NB4 (cell line): ENCODE measurements around the gene OPCML.

Source experiments
- DNase-seq: peaks from one replicate; pipeline ENCODE4 v3.0.0; 2010; ENCODE audit warnings: low read depth
- H3K4me3 ChIP-seq: one replicate; pipeline ENCODE4 v1.5.1; 2011; ENCODE audit warnings: mild to moderate bottlenecking, low read depth, low read length, moderate library complexity
- CTCF ChIP-seq: IDR thresholded peaks from one replicate; pipeline ENCODE4 v1.5.1; 2012; ENCODE audit warnings: low read depth, low read length
- MYC ChIP-seq: IDR thresholded peaks from 2 replicates; pipeline ENCODE4 v1.6.1; 2011; ENCODE audit warnings: low read depth, low read length
- POLR2A ChIP-seq: IDR thresholded peaks from 2 replicates; pipeline ENCODE4 v1.6.1; 2011; ENCODE audit warnings: mild to moderate bottlenecking; ENCODE audit not compliant: insufficient read length; ENCODE audit errors: extremely low read depth
- TF ChIP-seq, protein P1 (sequence below): IDR thresholded peaks from 2 replicates; pipeline ENCODE4 v1.6.1; 2011; ENCODE audit warnings: low read depth, low read length

Gene OPCML

GRCh38 chr11:133492895-133493294, 39.4 kb downstream of the OPCML start:
- DNase-seq, result no peak
- TF ChIP-seq, protein P1, sequence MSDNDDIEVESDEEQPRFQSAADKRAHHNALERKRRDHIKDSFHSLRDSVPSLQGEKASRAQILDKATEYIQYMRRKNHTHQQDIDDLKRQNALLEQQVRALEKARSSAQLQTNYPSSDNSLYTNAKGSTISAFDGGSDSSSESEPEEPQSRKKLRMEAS, result no peak
- TF ChIP-seq POLR2A (no peak), MYC (no peak), CTCF (no peak)
- no peak overlapping the region for H3K4me3 ChIP-seq

DNA sequence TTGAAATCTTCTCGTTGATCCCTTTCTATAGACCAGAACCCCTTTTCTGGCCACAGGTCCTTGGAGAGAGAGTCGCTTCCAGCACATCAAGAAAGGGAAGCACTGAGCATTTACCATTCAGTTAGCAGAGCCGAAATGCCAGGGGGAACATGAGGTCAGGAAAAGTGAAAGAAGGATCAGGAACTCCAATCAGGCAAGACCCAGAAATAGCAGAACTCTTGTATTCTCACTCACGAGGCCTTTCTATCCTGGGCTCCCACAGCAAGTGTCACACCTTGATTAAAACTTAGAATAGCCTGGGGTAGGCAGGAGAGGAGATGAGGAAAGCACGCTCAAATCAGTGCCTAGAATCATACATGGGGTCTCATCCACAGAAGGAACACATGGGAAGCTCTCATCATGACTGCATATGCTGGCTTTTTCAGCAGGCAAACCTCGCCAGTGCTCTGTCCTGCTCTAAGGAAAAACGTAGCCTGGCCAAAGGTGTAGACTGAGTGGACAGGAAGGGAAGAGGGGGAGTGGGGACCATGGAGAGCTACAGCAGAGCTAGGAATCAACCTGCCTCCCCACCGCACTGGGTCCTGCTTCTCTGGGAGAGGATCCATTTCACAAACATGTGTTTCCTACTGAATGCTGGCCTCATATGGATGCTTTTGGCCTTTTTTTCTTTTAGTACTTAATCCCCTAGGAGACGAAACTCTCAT, 40.5 kb downstream of the OPCML start:
- TF ChIP-seq POLR2A (no peak), CTCF (no peak), MYC (no peak)
- TF ChIP-seq, protein P1, result no peak
- no peak overlapping the region for H3K4me3 ChIP-seq

DNA sequence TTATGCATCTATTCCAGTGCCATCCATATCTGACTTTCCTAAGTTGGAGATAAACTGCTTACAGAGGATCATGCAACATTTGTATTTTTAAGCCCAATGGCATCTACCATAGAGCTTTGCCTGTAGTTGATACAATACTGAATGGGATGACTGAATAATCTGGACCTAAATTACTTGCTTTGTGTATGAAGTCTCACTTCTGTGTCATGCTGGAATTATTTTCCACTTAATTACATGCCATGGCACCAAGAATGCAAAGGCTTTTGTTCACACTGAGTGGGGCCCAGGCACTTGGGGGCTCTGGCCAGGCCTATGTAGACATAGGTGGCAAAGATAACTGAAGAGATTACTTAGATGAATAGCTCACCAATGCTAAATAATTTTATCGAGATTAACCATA, 51.6 kb downstream of the OPCML start:
- TF ChIP-seq CTCF (no peak), MYC (no peak), POLR2A (no peak)
- TF ChIP-seq, protein P1, result no peak
- DNase-seq, result no peak

More for the DNA sequence above, 40.5 kb downstream of the OPCML start:
- no peak for DNase-seq

DNA sequence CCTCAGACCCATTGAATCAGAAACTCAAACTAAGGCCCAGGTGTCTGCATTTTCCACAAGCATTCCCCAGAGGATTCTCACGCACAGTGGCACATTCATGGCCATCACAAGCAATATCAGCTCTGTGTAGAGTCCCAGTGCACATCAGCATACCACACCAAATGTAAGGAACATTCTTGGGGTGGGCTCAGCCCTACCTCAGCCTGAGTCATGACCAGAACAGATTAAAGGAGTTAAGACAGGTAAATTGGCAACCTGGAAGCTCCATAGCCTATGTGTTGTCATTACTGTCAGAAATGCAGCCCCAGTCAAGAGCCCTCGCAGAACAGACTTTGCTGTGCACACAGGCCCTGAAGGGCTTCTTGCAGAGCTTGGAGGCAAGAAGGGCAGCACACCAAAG, 53.1 kb downstream of the OPCML start:
- TF ChIP-seq MYC, result no peak
- no peak for TF ChIP-seq POLR2A
- TF ChIP-seq CTCF, result no peak
- TF ChIP-seq, protein P1, result no peak
- DNase-seq, result no peak
- H3K4me3 ChIP-seq, result no peak overlapping the region

More for the DNA sequence above, 51.6 kb downstream of the OPCML start:
- H3K4me3 ChIP-seq, result no peak overlapping the region

DNA sequence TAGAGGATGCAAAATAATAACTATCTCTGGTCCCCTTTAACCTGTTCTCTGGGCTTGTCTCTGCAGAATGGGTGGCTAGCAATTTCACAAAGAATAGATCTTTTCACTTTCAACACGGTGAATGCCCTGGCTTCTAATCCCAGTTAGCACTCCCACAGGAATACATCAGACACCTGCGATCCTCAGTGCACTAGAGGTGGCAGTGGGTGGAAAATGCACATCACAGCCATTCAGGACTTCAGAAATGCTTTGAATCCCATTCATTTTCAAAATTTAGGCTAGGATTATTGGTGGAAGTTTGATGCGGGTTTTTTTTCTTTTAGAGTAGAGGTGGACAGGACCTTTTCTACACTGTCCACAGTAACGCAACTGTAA, 55.1 kb downstream of the OPCML start:
- TF ChIP-seq POLR2A (no peak), MYC (no peak), CTCF (no peak)
- TF ChIP-seq, protein P1, result no peak
- no peak for DNase-seq
- H3K4me3 ChIP-seq, result no peak overlapping the region
